ENCODE results near the gene RSRC1. TPM values are rescaled to one million over a fixed set of nuclear protein-coding genes. Genes with fewer than 3 reads are reported as not detected.
A peak's percentile ranks its signal among the peaks of the same experiment; 100 is the strongest.
"Not testable (repeated sequence)": the region's sequence is repeated elsewhere in the genome, so short reads cannot be mapped to it uniquely, and the experiment has no call there.

The RSRC1 gene
- total RNA-seq, 1 donor from 2014 or later = 44.8 TPM

DNA sequence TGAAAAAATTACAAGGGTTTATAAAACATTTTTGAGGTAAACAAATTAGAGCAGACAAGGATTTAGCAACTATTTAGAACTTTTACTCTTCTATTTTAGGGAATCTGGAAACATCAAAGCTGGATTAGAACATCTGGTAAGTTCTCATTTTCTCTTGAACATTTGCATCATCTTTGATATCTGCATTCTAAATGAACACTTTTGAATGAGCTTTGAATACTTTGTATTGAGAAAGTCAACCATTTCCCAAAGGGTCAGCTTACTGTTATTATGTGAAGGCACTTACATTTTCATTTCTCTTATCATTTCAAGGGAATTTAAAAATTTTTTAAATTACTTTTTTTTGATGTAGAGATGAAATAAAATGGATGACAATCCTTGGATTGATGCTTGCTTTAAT is 188.1 kb downstream of the RSRC1 start:
- DNase-seq (ENCODE audit: low spot score in 2 of 2) = no peak
- FAIRE-seq = no peak

DNA sequence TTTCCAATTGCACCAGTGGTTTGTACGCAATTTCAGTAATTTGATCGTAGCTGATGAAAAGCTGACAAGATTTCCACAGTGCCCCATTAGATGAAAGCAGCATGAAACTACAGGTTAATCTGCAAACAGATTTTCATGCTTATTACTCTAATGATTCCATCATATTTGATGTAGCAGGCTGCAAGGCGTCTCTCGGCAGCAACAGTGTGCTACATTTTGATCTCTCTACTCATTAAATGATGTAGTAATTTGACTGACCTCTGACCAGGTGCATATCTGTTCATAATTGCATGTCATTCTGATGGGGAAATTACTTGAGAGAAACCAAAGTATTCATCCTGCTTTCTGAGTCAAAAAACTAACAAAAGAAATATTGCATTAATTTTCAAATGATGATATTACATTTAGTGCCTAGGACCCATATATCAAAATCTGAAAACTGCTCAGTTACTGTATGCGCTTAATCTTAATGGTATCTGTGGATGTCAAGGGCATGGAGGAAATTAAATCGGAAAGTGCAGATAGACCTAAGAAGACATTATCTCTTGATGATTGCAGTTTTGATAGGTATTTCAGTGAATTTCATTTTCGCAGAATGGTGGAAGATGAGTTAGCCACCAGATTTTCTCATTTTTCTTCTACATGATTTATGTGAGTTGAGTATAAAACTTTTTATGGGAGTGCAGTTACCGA is 198.5 kb downstream of the RSRC1 start:
- no peak for DNase-seq (ENCODE audit: low spot score in 2 of 2)
- no peak for FAIRE-seq

GRCh38 chr3:158312560-158313141 is 202.8 kb downstream of the RSRC1 start:
- DNase-seq (ENCODE audit: low spot score in 2 of 2) (no peak), FAIRE-seq (no peak)

DNA sequence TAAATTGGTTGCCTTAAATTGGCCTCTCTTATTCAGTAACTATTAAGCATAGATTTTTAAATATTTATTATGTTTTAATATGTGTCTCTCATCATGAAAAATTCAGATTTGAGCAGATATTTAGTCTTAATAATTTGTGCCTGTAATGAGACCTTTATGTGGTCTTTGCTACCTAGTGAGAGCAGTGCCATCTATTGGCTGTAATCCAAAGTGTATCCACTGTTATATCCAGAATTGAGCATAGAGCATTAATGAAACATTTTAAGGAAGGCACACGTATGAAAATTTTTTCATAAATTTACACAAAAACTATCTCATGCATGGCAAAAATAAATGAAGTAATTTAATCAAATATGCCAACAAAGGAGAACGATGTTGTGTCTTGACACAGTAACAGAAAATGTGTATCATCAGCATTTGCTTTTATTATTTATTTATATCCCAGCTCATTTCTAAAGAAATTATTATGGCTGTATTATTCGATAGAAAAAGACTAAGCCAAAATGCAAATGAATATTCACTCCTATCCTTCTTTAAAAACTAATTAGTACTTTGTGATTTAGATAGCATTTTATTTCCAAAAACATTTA is 203.5 kb downstream of the RSRC1 start:
- FAIRE-seq (no peak), DNase-seq (ENCODE audit: low spot score in 2 of 2) (no peak)

DNA sequence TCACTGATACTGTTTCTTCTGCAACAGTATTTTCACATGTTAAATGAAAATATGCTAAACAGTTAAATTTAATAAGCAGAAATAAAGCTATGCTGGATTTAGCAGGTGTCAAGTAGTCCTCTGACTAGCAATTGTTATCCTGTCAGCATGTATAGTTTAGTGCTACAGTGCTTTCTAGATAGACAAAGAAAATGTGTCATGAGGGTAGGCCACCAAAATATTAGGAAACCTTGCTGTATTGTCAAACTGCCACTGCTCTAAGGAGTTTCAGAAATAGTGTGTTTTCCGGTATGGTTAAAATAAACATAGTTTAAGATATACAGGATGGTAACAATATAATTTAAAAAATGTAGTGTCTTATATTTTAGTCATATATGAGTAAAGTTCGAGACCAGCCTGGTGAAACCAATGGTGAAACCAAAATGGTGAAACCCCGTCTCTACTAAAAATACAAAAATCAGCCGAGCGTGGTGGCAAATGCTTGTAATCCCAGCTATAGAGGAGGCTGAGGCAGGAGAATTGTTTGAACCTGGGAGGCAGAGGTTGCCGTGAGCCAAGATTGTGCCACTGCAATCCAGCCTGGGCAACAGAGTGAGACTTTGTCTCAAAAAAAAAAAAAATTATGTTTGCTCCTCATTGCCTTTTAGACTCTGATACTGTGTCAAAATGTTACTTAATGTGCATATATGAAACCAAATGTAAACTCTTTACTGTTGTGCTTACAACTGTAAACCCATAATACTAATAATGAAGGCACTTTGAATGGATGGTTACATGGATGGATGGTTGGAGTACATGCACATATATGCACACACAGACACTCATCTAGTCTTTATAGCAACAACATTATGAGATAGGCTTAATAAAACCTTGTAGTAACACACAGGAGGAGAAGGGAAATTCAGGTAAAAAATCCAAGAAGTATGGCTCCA is 204.8 kb downstream of the RSRC1 start:
- DNase-seq (ENCODE audit: low spot score in 2 of 2) = no peak
- no peak for FAIRE-seq

DNA sequence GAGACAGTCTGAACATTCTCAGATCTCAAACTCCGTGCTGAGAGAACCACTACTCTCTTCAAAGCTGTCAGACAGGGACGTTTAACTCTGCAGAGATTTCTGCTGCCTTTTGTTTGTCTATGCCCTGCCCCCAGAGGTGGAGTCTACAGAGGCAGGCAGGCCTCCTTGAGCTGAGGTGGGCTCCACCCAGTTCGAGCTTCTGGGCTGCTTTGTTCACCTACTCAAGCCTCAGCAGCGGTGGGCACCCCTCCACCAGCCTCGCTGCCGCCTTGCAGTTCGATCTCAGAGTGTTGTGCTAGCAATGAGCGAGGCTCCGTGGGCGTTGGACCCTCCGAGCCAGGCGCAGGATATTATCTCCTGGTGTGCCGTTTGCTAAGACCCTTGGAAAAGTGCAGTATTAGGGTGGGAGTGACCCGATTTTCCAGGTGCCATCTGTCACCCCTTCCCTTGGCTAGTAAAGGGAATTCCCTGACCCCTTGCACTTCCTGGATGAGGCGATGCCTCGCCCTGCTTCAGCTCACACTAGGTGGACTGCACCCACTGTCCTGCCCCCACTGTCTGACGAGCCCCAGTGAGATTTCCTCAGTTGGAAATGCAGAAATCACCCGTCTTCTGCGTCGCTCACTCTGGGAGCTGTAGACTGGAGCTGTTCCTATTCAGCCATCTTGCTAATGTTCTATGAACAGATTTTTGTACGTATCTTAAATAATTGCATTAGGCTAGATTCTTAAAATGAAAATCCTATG is 220.0 kb downstream of the RSRC1 start:
- not testable (repeated sequence) for FAIRE-seq; DNase-seq (ENCODE audit: low spot score in 2 of 2)

- no peak for DNase-seq (ENCODE audit: low spot score in 2 of 2)
- FAIRE-seq = no peak
These were observed 221.0 kb downstream of the RSRC1 start for GRCh38 chr3:158330870-158331269.

DNA sequence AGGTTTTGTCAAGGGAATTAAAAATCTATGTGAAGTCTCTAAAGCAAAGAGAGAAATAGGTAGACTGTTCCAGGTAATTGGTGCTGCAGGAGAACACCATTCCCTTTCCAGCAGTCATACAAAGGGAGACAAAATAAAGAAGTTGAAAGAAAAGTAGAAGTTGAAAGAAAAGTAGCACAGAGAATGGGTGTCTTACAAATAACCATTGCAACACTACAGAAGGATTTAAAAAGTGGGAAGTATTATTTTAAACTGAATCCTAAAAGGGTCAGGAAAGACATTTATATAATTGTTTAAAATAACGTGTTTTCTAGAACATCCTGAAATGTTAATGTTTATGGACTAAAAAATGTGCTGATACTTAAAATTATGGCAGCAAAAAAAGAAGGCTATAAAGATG is 223.8 kb downstream of the RSRC1 start:
- FAIRE-seq (no peak), DNase-seq (ENCODE audit: low spot score in 2 of 2) (no peak)

DNA sequence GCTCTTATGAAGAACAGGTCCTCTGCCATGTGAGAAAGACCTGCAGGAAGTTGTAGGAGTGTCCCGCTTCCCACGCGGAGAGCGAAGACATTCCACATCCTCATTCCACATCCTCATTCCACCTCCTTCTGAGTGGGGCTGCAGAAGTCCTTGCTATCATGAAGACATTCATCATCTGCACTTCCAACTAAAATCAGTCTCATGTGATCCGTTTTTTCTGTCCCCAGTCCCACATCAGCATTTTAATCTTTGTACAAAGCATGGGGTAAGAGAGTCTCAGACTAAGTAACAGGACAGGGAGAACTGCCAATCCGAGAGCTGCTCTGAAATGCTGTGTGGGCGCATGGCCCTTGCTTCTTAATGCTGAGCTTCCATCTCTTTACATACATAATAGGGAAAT is 227.2 kb downstream of the RSRC1 start:
- no peak for FAIRE-seq
- DNase-seq (ENCODE audit: low spot score in 2 of 2) = no peak

DNA sequence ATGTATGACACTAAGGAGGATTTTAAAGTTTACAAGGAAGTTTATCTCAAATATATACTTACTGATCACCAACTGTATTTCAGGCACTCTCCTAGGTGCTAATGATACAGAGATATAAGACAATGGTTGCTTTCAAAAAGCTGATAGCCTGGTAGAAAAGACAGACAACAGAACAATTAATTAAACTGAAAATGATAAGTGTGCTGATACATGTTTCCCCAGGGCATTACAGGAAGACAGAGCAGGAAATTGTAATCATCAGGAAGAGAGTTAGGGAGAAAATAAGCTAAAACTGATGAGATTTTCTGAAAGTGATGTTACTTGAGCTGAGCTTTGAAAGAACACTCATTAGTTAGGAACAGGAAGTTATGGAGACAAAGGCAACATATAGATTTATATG is 229.7 kb downstream of the RSRC1 start:
- DNase-seq (ENCODE audit: low spot score in 2 of 2) (no peak), FAIRE-seq (no peak)

- not testable (repeated sequence) for DNase-seq (ENCODE audit: low spot score in 2 of 2); FAIRE-seq
These were observed 231.1 kb downstream of the RSRC1 start for GRCh38 chr3:158340951-158341350.

DNA sequence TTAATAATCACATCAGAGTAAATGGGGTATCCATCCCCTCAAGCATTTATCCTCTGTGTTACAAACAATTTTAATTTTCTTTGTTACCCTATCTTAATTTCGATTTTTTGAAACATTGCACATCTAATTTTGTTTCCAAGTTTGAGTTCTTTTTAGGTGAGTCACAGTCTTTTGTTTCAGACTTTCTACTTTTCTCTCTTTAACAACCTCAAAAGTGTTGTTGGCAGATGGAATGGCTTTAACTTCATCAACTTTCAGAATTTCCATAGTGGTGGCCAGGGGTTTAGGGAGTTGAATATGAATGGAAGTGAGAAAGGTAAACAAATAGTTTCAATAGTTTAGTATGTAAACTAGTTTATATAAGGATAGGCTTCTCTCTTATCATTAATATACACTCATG is 238.1 kb downstream of the RSRC1 start:
- FAIRE-seq = no peak
- no peak for DNase-seq (ENCODE audit: low spot score in 2 of 2)

DNA sequence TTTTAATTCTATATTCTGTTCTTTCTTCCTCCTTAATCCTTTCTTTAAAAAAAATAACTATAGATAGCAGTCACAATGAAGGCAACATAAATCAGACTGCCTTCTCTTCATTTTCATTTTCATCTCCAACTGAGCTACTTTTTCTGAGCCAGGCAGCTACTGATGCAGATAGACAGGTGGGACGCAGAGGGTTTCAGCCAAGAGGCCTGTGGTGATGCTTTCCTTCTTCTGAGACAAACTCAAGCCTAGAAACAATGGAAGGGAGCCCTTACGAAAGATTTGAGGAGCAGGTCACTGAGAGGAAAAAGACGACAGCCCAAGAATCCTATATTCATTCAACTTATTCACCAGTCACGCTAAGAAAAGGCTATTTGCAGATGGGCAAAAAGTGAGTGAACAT is 241.1 kb downstream of the RSRC1 start:
- FAIRE-seq (no peak), DNase-seq (ENCODE audit: low spot score in 2 of 2) (no peak)

- DNase-seq (ENCODE audit: low spot score in 2 of 2) (no peak), FAIRE-seq (no peak)
These were observed 242.7 kb downstream of the RSRC1 start for GRCh38 chr3:158352551-158352950.

DNA sequence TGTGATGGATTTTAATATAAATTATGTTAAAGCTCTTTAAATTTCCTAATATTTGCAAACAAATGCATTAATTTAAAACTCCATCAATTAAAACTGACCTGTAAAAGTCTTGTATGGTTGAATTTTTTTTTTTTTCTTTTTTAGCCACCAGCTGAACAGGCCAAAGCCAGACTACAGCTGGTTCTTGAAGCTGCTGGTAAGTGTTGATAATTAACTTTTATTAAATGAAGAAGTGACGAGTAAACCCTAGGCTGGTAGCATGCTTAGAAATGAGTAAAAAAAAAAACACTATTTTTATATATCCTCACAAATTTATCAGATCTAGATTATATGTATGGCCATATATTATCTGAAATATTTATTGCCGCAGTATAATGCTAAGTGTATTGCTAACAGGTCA is 244.8 kb downstream of the RSRC1 start:
- no peak for DNase-seq (ENCODE audit: low spot score in 2 of 2)

GRCh38 chr3:158355623-158356588 is 246.0 kb downstream of the RSRC1 start:
- FAIRE-seq (peak; percentile 87), DNase-seq (ENCODE audit: low spot score in 2 of 2) (no peak)

More for the DNA sequence above, 244.8 kb downstream of the RSRC1 start:
- FAIRE-seq = no peak

GRCh38 chr3:158359339-158359738 is 249.4 kb downstream of the RSRC1 start:
- no peak for DNase-seq (ENCODE audit: low spot score in 2 of 2)
- FAIRE-seq = no peak

GRCh38 chr3:158360756-158361448 is 251.0 kb downstream of the RSRC1 start:
- FAIRE-seq (no peak), DNase-seq (ENCODE audit: low spot score in 2 of 2) (no peak)

Data from frontal cortex (tissue), 4 donors.